Panc1 (cell line): Measurements from ENCODE around the gene CYTL1. TPM values are rescaled to one million over a fixed set of nuclear protein-coding genes. Genes with fewer than 3 reads are reported as not detected.

Source experiments
- ATAC-seq: fragments of 200-7000 bp; cut with Tn5 transposase; 2 replicates; pipeline ENCODE4 v1.9.1; 2020; ENCODE audit warnings: mild to moderate bottlenecking, moderate library complexity
- BruUV-seq: library from RNA; stranded (reverse); fragments of 400-500 nt; replicated peaks from 2 replicates; lab custom pipeline; 2021; lab: Mats Ljungman, UMichigan
- CTCF ChIA-PET: fragments of 300-600 bp; sonication (Branson Sonifier 250); formaldehyde crosslinking; loops from one replicate; lab custom pipeline; 2022; ENCODE audit warnings: antibody characterized with exemption; lab: Charles Lee
- POLR2A ChIA-PET: fragments of 300-600 bp; sonication (Branson Sonifier 250); formaldehyde crosslinking; loops from one replicate; lab custom pipeline; 2022; ENCODE audit warnings: antibody characterized with exemption; lab: Charles Lee
- DNase-seq: peaks from one replicate; pipeline ENCODE4 v3.0.0-alpha.2; 2010; ENCODE audit warnings: low read depth, low spot score
- H3K27ac ChIP-seq: 2 replicates; pipeline ENCODE4 v1.5.1; 2011; ENCODE audit warnings: mild to moderate bottlenecking, low read length, inconsistent platforms
- H3K27me3 ChIP-seq: fragments of 200-500 bp; sonication (Bioruptor generic); 2 replicates; pipeline ENCODE4 v1.6.0; 2014; ENCODE audit warnings: low read length, inconsistent platforms; ENCODE audit not compliant: control insufficient read depth, insufficient read depth
- H3K36me3 ChIP-seq: fragments of 200-500 bp; sonication (Bioruptor generic); 2 replicates; pipeline ENCODE4 v1.5.1; 2014; ENCODE audit warnings: inconsistent platforms, mild to moderate bottlenecking, low read length, moderate library complexity; ENCODE audit not compliant: control insufficient read depth, insufficient read depth
- H3K4me1 ChIP-seq: 2 replicates; pipeline ENCODE4 v1.5.1; 2011; ENCODE audit warnings: inconsistent platforms, mild to moderate bottlenecking, low read length, moderate library complexity; ENCODE audit not compliant: control insufficient read depth, insufficient read depth
- H3K4me3 ChIP-seq, 2 experiments: 2 replicates each; pipeline ENCODE4 v1.5.1; 2011 to 2012; ENCODE audit warnings: low read depth in 2 of 2, low read length in 2 of 2, mild to moderate bottlenecking in 2 of 2, inconsistent platforms in 1 of 2, moderate library complexity in 1 of 2
- H3K9me3 ChIP-seq: fragments of 200-500 bp; sonication (Bioruptor generic); 2 replicates; pipeline ENCODE4 v1.5.1; 2014; ENCODE audit warnings: low read depth, mild to moderate bottlenecking, inconsistent platforms, low read length, moderate library complexity; ENCODE audit not compliant: control insufficient read depth, insufficient read depth
- POLR2AphosphoS5 ChIP-seq: IDR thresholded peaks from 2 replicates; pipeline ENCODE4 v1.6.1; 2012; ENCODE audit warnings: mild to moderate bottlenecking, low read depth, low read length, moderate library complexity
- SIN3A ChIP-seq: IDR thresholded peaks from 2 replicates; pipeline ENCODE4 v1.6.1; 2012; ENCODE audit warnings: low read depth, mild to moderate bottlenecking, low read length, moderate library complexity, borderline replicate concordance; ENCODE audit not compliant: insufficient read depth
- TCF7L2 ChIP-seq: IDR thresholded peaks from 2 replicates; pipeline ENCODE4 v1.6.1; 2011; ENCODE audit warnings: mild to moderate bottlenecking, low read depth, low read length, inconsistent platforms
- in situ Hi-C: cut with HindIII; loops from 2 replicates; pipeline ENCODE4 v1.10.0; 2016; ENCODE audit warnings: low sequenced_read_pairs, low pct_unique_long_range_greater_than_20kb
- intact Hi-C: fragments of 100-400 bp; cut with micrococcal nuclease; formaldehyde crosslinking; loops from one replicate; pipeline ENCODE4 v1.10.0; 2022; ENCODE audit not compliant: unreplicated experiment
- total RNA-seq: library from RNA; stranded (reverse); gene quantifications from one replicate; pipeline ENCODE4 v1.2.1, GENCODE V29; 2021; ENCODE audit not compliant: unreplicated experiment
- TF ChIP-seq, protein P1 (sequence below), 2 experiments: IDR thresholded peaks; 2 replicates each; pipeline ENCODE4 v1.6.1; 2011 to 2012; ENCODE audit warnings: low read depth in 2 of 2, control low read depth in 1 of 2, low read length in 1 of 2, mild to moderate bottlenecking in 1 of 2, moderate library complexity in 1 of 2; ENCODE audit not compliant: insufficient read depth in 1 of 2
- TF ChIP-seq, protein P2 (sequence below): fragments of 450-650 bp; IDR thresholded peaks from 2 replicates; pipeline ENCODE4 v1.5.1; 2017; ENCODE audit warnings: mild to moderate bottlenecking

CYTL1 gene
- total RNA-seq, 1 experiment from 2014 or later, result not detected

GRCh38 chr4:5032813-5033212 is 13.6 kb upstream of the CYTL1 start:
- DNase-seq, result no peak
- intact Hi-C loops, result no loop called here

DNA sequence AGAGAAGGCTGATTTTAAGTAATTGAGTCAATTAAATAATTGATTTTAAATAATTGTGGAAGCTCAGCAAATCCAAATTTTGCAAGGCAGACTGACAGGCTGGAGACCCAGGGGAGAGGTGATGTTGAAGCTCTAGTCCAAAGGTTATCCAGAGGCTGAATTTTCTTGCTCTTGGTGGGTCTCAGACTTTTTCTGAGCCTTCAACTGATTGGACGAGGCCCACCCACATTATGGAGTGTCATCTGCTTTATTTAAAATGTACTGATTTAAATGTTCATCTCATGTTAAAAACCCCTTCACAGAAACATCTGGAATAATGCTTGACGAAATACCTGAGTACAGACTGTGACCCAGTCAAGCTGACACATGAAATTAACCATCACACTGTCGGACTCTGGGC is 11.7 kb upstream of the CYTL1 start:
- intact Hi-C loops (no loop called here), in situ Hi-C loops (no loop called here)
- ChIA-PET CTCF (no interaction called here), POLR2A (no interaction called here)
- DNase-seq (no peak), ATAC-seq (no peak)
- H3K4me3 ChIP-seq, result no peak overlapping the region
- no peaks in the 10 kb centered on the region for H3K27me3 ChIP-seq
- no peaks in the 10 kb centered on the region for H3K4me1 ChIP-seq
- H3K9me3 ChIP-seq, result no peaks in the 10 kb centered on the region
- no peaks in the 10 kb centered on the region for H3K36me3 ChIP-seq
- H3K27ac ChIP-seq, result no peak overlapping the region
- BruUV-seq, result no TSS peak
- TF ChIP-seq TCF7L2 (no peak), POLR2AphosphoS5 (no peak), SIN3A (no peak)
- TF ChIP-seq, protein P1, sequence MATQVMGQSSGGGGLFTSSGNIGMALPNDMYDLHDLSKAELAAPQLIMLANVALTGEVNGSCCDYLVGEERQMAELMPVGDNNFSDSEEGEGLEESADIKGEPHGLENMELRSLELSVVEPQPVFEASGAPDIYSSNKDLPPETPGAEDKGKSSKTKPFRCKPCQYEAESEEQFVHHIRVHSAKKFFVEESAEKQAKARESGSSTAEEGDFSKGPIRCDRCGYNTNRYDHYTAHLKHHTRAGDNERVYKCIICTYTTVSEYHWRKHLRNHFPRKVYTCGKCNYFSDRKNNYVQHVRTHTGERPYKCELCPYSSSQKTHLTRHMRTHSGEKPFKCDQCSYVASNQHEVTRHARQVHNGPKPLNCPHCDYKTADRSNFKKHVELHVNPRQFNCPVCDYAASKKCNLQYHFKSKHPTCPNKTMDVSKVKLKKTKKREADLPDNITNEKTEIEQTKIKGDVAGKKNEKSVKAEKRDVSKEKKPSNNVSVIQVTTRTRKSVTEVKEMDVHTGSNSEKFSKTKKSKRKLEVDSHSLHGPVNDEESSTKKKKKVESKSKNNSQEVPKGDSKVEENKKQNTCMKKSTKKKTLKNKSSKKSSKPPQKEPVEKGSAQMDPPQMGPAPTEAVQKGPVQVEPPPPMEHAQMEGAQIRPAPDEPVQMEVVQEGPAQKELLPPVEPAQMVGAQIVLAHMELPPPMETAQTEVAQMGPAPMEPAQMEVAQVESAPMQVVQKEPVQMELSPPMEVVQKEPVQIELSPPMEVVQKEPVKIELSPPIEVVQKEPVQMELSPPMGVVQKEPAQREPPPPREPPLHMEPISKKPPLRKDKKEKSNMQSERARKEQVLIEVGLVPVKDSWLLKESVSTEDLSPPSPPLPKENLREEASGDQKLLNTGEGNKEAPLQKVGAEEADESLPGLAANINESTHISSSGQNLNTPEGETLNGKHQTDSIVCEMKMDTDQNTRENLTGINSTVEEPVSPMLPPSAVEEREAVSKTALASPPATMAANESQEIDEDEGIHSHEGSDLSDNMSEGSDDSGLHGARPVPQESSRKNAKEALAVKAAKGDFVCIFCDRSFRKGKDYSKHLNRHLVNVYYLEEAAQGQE (IDR thresholded peaks at IDR 0.05; ENCODE audit: insufficient read depth in 1 of 2, low read depth in 2 of 2, low read length in 1 of 2), result no peak
- TF ChIP-seq, protein P2, sequence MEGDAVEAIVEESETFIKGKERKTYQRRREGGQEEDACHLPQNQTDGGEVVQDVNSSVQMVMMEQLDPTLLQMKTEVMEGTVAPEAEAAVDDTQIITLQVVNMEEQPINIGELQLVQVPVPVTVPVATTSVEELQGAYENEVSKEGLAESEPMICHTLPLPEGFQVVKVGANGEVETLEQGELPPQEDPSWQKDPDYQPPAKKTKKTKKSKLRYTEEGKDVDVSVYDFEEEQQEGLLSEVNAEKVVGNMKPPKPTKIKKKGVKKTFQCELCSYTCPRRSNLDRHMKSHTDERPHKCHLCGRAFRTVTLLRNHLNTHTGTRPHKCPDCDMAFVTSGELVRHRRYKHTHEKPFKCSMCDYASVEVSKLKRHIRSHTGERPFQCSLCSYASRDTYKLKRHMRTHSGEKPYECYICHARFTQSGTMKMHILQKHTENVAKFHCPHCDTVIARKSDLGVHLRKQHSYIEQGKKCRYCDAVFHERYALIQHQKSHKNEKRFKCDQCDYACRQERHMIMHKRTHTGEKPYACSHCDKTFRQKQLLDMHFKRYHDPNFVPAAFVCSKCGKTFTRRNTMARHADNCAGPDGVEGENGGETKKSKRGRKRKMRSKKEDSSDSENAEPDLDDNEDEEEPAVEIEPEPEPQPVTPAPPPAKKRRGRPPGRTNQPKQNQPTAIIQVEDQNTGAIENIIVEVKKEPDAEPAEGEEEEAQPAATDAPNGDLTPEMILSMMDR, result no peak

More at GRCh38 chr4:5032813-5033212, 13.6 kb upstream of the CYTL1 start:
- TF ChIP-seq, protein P2, result no peak
- TF ChIP-seq SIN3A, result no peak
- TF ChIP-seq POLR2AphosphoS5, result no peak
- TF ChIP-seq TCF7L2, result no peak
- TF ChIP-seq, protein P1 (IDR thresholded peaks at IDR 0.05; ENCODE audit: insufficient read depth in 1 of 2, low read depth in 2 of 2, low read length in 1 of 2), result no peak
- H3K4me1 ChIP-seq, result peaks cover 6% of the 10 kb centered on the region
- H3K9me3 ChIP-seq, result no peaks in the 10 kb centered on the region
- no peaks in the 10 kb centered on the region for H3K36me3 ChIP-seq
- H3K27ac ChIP-seq, result no peak overlapping the region
- ChIA-PET POLR2A (interaction anchor here (0.8 kb wide), 1 partner anchor 15 kb away, joined by 6 read pairs; no protein-coding TSS in a partner anchor), CTCF (no interaction called here)
- no TSS peak for BruUV-seq
- in situ Hi-C loops, result no loop called here
- no peaks in the 10 kb centered on the region for H3K27me3 ChIP-seq
- ATAC-seq, result no peak
- H3K4me3 ChIP-seq, result no peak overlapping the region
